SU-DHL-6 (cell line): ENCODE results near the gene PRR20G.

Source experiments
- EZH2phosphoT487 ChIP-seq: fragments of 200-600 bp; sonication (generic), shearing (Covaris generic); conservative IDR thresholded peaks from 2 replicates; pipeline ENCODE4 v1.6.1; 2018; ENCODE audit warnings: mild to moderate bottlenecking, antibody characterized with exemption, low read length, moderate library complexity, mixed read lengths
- TF ChIP-seq, protein P1 (sequence below): fragments of 200-600 bp; sonication (generic); IDR thresholded peaks from one replicate; pipeline ENCODE4 v1.5.1; 2017; ENCODE audit warnings: antibody characterized with exemption, mild to moderate bottlenecking, low read length, moderate library complexity; ENCODE audit not compliant: insufficient read depth, poor library complexity, severe bottlenecking

DNA sequence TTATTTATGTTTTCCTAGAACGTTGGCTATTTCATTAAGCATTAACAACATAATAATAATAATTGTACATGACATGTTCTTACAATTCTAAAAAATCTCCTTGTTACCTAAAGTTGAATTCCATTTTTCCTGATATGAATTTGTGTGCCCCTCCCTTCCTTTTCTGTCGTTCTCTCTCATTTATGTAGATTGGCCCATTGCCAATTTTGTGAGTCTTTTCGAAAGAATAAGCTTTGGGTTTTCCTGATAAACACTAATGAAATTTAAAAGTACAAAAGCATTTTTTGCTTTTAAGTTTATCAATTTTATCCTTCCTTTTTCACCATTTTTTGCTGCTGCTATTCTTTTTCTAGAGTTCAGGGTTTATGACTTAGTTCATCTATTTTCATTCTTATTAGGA, 50.0 kb downstream of the PRR20G start:
- TF ChIP-seq, protein P1, sequence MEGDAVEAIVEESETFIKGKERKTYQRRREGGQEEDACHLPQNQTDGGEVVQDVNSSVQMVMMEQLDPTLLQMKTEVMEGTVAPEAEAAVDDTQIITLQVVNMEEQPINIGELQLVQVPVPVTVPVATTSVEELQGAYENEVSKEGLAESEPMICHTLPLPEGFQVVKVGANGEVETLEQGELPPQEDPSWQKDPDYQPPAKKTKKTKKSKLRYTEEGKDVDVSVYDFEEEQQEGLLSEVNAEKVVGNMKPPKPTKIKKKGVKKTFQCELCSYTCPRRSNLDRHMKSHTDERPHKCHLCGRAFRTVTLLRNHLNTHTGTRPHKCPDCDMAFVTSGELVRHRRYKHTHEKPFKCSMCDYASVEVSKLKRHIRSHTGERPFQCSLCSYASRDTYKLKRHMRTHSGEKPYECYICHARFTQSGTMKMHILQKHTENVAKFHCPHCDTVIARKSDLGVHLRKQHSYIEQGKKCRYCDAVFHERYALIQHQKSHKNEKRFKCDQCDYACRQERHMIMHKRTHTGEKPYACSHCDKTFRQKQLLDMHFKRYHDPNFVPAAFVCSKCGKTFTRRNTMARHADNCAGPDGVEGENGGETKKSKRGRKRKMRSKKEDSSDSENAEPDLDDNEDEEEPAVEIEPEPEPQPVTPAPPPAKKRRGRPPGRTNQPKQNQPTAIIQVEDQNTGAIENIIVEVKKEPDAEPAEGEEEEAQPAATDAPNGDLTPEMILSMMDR = no peak
- no peak for TF ChIP-seq EZH2phosphoT487
